Transverse colon (tissue), 4 donors: ENCODE measurements around the gene TCTN3. TPM values are rescaled to one million over a fixed set of nuclear protein-coding genes. Genes with fewer than 3 reads are reported as not detected.
A peak's percentile ranks its signal among the peaks of the same experiment; 100 is the strongest.
"Not testable (repeated sequence)": the region's sequence is repeated elsewhere in the genome, so short reads cannot be mapped to it uniquely, and the experiment has no call there.

ENCODE experiments used
- DNase-seq: peaks from one replicate; pipeline ENCODE4 v3.0.0-alpha.2; 2019
- H3K27ac ChIP-seq, 4 donors: fragments of 200-600 bp; sonication (generic); 2 replicates each; pipeline ENCODE4 v1.5.1; 2016 to 2018; ENCODE audit warnings: inconsistent platforms in 4 of 4
- H3K27me3 ChIP-seq: fragments of 200-600 bp; sonication (generic); 2 replicates; pipeline ENCODE4 v1.5.1; 2017; ENCODE audit warnings: inconsistent platforms
- H3K36me3 ChIP-seq, 4 donors: fragments of 200-600 bp; sonication (generic); 2 replicates each; pipeline ENCODE4 v1.5.1; 2017 to 2019; ENCODE audit warnings: inconsistent platforms in 4 of 4
- H3K4me1 ChIP-seq, 4 donors: fragments of 200-600 bp; sonication (generic); 2 replicates each; pipeline ENCODE4 v1.5.1; 2017 to 2020; ENCODE audit warnings: inconsistent platforms in 4 of 4
- H3K4me3 ChIP-seq, 4 donors: fragments of 200-600 bp; sonication (generic); 1 replicate in 1 of 4; 2 replicates in 3 of 4; pipeline versions ENCODE4 v1.5.1 to v1.6.1; 2017 to 2019; ENCODE audit warnings: inconsistent platforms in 4 of 4
- H3K9me3 ChIP-seq, 2 donors: fragments of 200-600 bp; sonication (generic); 2 replicates each; pipeline ENCODE4 v1.5.1; 2017 to 2019; ENCODE audit warnings: inconsistent platforms in 2 of 2
- EP300 ChIP-seq: sonication (generic); formaldehyde crosslinking; IDR thresholded peaks from one replicate; pipeline ENCODE4 v1.6.1; 2017; ENCODE audit warnings: antibody characterized with exemption, low read depth
- POLR2A ChIP-seq: fragments of 450-650 bp; IDR thresholded peaks from one replicate; pipeline ENCODE4 v1.6.1; 2016; ENCODE audit warnings: antibody characterized with exemption, mild to moderate bottlenecking, moderate library complexity
- POLR2AphosphoS5 ChIP-seq, 3 donors: sonication (generic); formaldehyde crosslinking; IDR thresholded peaks; one replicate each; pipeline ENCODE4 v1.6.1; 2016; ENCODE audit warnings: antibody characterized with exemption in 3 of 3
- WGBS, 2 donors: methylation state at CpG; one replicate each; pipeline ENCODE4 v1.1.5; 2018; ENCODE audit warnings: low coverage in 1 of 2; 5-methylcytosine and 5-hydroxymethylcytosine counted together
- in situ Hi-C, 4 donors: fragments of 200-750 bp; cut with MboI; loops; one replicate each; pipeline versions ENCODE4 v1.15.0 to v1.15.1; 2017; ENCODE audit warnings: low sequenced_read_pairs in 3 of 4, low pct_ligation_motif_present in 1 of 4, low pct_unique_long_range_greater_than_20kb in 1 of 4
- intact Hi-C: fragments of 100-400 bp; cut with DNase I; formaldehyde crosslinking; loops from one replicate; pipeline ENCODE4 v1.15.1; 2023; ENCODE audit warnings: low total_unique reads
- total RNA-seq, 4 donors: library from RNA; depleted of rRNA; stranded (reverse); fragments of >200 nt; gene quantifications; one replicate each; pipeline ENCODE4 v1.1.0, GENCODE V29; 2016
- TF ChIP-seq, protein P1 (sequence below), 5 experiments: fragments of 200-600 bp in 3 of 5; fragments of 450-650 bp in 2 of 5; sonication (generic) in 3 of 5; IDR thresholded peaks; 1 replicate in 2 of 5; 2 replicates in 3 of 5; pipeline ENCODE4 v1.5.1; 2016 to 2017; ENCODE audit warnings: antibody characterized with exemption in 5 of 5, inconsistent platforms in 3 of 5, mild to moderate bottlenecking in 2 of 5, moderate library complexity in 1 of 5

TCTN3 gene
- total RNA-seq, 4 donors from 2014 or later, result 11.2 to 25.5 (median 20.7) TPM

DNA sequence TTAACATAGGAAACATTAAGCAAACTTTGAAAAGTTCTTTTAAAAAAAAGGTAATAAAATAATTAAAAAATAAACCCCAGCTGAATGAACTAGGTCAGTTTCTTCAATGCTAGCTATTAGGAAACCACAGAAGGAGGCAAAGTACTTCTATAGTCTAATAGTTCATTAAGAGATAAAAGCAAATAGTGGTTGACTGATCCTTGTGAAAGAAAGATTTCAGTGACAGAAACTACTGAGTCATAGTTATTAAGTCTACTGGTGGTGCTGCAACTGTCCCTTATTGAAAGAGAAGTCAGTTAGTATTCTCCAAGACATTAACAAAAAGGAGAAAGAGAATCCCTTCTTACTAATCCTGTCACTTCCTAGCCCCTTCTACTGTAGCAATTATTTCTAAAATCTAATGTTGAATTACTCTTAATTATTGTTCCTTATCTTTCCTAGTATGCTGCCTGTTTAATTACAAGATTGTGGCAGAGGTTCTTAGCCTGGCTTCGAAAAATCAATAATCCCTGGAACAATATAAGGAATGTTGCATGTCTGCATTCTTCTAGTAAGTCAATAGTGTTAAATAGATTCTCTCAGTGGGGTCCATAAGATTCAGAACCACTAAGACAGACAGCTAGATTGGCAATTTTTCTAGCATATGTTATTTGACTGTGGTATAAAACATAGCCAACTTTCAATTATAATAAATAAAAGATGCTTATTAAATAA lies 18.2 kb downstream of the TCTN3 start:
- no peak for DNase-seq
- intact Hi-C loops (no loop called here), in situ Hi-C loops (no loop called here)
- Histone ChIP-seq H3K4me1 (no peaks in the 10 kb centered on the region), H3K27me3 (no peaks in the 10 kb centered on the region), H3K9me3 (no peaks in the 10 kb centered on the region), H3K27ac (no peak overlapping the region), H3K4me3 (no peak overlapping the region), H3K36me3 (peaks cover 0 to 32% (median 11%) of the 10 kb centered on the region in 4 donors)
- 56 to 75% methylated on average over 1 of the region's 1 CpG for WGBS, 2 donors
- TF ChIP-seq EP300 (no peak), POLR2AphosphoS5 (IDR thresholded peaks at IDR 0.05) (no peak), POLR2A (no peak)
- TF ChIP-seq, protein P1, sequence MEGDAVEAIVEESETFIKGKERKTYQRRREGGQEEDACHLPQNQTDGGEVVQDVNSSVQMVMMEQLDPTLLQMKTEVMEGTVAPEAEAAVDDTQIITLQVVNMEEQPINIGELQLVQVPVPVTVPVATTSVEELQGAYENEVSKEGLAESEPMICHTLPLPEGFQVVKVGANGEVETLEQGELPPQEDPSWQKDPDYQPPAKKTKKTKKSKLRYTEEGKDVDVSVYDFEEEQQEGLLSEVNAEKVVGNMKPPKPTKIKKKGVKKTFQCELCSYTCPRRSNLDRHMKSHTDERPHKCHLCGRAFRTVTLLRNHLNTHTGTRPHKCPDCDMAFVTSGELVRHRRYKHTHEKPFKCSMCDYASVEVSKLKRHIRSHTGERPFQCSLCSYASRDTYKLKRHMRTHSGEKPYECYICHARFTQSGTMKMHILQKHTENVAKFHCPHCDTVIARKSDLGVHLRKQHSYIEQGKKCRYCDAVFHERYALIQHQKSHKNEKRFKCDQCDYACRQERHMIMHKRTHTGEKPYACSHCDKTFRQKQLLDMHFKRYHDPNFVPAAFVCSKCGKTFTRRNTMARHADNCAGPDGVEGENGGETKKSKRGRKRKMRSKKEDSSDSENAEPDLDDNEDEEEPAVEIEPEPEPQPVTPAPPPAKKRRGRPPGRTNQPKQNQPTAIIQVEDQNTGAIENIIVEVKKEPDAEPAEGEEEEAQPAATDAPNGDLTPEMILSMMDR (IDR thresholded peaks at IDR 0.05), result no peak

DNA sequence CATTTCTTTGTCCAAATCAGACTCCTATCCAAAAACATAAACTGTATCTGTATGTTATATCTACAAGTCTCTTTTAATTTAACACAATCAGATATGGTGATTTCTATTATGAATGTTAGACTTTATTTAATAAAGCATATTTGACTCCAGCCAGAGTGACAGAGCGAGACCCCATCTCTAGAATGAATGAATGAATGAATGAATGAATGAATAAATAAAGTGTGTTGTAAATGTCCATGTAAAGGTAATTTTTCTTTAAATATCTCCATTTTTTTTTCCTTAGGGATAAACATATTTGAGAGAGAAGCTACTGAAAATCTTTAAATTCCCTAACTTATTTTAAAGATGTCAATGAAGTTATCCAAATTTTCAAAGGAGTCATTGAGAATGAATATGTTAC lies 19.1 kb downstream of the TCTN3 start:
- Histone ChIP-seq H3K4me3 (no peak overlapping the region), H3K27me3 (no peaks in the 10 kb centered on the region), H3K36me3 (peaks cover 0 to 32% (median 8%) of the 10 kb centered on the region in 4 donors), H3K9me3 (no peaks in the 10 kb centered on the region), H3K27ac (no peak overlapping the region), H3K4me1 (no peaks in the 10 kb centered on the region)
- intact Hi-C loops, result loop anchor here (5.0 kb wide), 1 partner anchor 858 kb away; no protein-coding TSS in a partner anchor
- in situ Hi-C loops, result no loop called here
- WGBS, 2 donors, result 89 to 96% methylated on average over 1 of the region's 1 CpG
- TF ChIP-seq EP300 (no peak), POLR2AphosphoS5 (IDR thresholded peaks at IDR 0.05) (no peak), POLR2A (no peak)
- TF ChIP-seq, protein P1 (IDR thresholded peaks at IDR 0.05), result no peak
- DNase-seq, result no peak

DNA sequence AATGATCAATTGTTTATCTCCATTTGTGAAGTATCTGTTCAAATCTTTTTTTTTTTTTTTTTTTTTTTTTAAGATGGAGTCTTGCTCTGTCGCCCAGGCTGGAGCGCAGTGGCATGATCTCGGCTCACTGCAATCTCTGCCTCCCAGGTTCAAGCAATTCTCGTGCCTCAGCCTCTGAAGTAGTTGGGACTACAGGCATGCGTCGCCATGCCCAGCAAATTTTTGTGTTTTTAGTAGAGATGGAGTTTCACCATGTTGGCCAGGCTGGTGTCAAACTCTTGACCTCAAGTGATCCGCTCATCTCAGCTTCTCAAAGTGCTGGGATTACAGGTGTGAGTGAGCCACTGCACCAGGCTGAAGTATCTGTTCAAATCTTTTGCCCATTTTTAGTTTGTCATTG lies 21.1 kb downstream of the TCTN3 start:
- intact Hi-C loops, result loop anchor here (5.0 kb wide), 1 partner anchor 860 kb away; no protein-coding TSS in a partner anchor
- H3K36me3 ChIP-seq, result peaks cover 0 to 26% (median 4%) of the 10 kb centered on the region in 4 donors

DNA sequence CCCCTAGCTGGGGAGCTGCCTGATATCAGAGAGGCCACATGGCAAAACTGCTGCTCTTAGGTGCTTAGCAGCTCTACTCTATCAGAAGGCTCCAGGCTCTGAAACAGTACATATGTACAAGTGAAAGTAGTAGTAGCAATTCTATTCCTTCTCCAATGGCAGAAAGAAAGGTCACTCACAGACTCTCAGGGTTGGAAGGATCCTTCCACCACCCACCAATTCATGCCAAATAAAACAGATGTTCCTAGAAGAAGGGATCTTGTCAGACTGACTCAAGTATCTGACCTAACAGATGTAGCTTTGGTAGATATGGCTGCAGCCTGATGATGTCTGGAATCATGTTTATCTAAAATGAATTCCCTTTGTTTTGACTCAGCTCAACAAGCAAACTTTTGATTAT lies 29.2 kb downstream of the TCTN3 start:
- Histone ChIP-seq H3K36me3 (peaks cover 0 to 14% (median 0%) of the 10 kb centered on the region in 4 donors), H3K4me3 (no peak overlapping the region), H3K4me1 (no peaks in the 10 kb centered on the region), H3K27ac (no peak overlapping the region), H3K27me3 (no peaks in the 10 kb centered on the region), H3K9me3 (no peaks in the 10 kb centered on the region)
- in situ Hi-C loops (no loop called here), intact Hi-C loops (no loop called here)
- DNase-seq, result no peak
- TF ChIP-seq EP300, result no peak
- TF ChIP-seq, protein P1 (IDR thresholded peaks at IDR 0.05), result no peak
- TF ChIP-seq POLR2AphosphoS5 (IDR thresholded peaks at IDR 0.05), result no peak
- no peak for TF ChIP-seq POLR2A

More for the DNA sequence above, 21.1 kb downstream of the TCTN3 start:
- H3K27ac ChIP-seq, H3K9me3 ChIP-seq, in situ Hi-C loops, H3K27me3 ChIP-seq, DNase-seq, H3K4me1 ChIP-seq, H3K4me3 ChIP-seq: not testable (repeated sequence)
- WGBS, 2 donors, result 99 to 100% methylated on average over 1 to 7 of the region's 7 CpGs

DNA sequence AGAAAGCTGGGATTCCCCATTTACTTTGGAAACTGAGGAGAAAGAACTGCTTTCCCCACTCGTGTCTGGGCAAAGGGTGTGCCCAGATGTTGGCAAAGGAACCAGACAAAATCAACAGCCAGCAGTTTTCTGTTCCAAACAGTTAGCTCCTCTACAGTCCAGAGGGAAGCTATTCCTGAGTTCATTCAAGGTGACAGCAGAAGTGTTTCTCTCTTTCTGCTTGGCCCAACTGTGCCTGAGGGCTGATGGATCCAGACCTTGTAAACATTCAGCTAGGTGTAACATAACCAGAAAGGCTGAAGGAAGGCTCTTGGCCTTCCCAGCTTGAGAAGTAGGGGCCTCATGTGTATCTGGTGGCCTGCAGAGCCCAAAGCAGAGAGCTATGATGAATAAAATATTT lies 30.2 kb downstream of the TCTN3 start:
- intact Hi-C loops (no loop called here), in situ Hi-C loops (no loop called here)
- no peak overlapping the region for H3K4me3 ChIP-seq
- WGBS, 2 donors, result 0 to 24% methylated on average over 1 of the region's 1 CpG
- no peaks in the 10 kb centered on the region for H3K9me3 ChIP-seq
- H3K27me3 ChIP-seq, result no peaks in the 10 kb centered on the region
- TF ChIP-seq, protein P1 (IDR thresholded peaks at IDR 0.05), result no peak
- no peak for TF ChIP-seq POLR2A
- no peak for TF ChIP-seq EP300
- TF ChIP-seq POLR2AphosphoS5 (IDR thresholded peaks at IDR 0.05), result no peak
- peaks cover 0 to 9% (median 0%) of the 10 kb centered on the region in 4 donors for H3K36me3 ChIP-seq
- DNase-seq, result no peak
- no peaks in the 10 kb centered on the region for H3K4me1 ChIP-seq
- peak overlapping the region in 1 of 4 donors; percentile 48 for H3K27ac ChIP-seq
